22Rv1 (cell line): Measurements from ENCODE around the gene KIR2DL3.

Source experiments
- CTCF ChIP-seq: fragments of 450-650 bp; IDR thresholded peaks from 2 replicates; pipeline ENCODE4 v1.5.1; 2017; ENCODE audit warnings: mild to moderate bottlenecking
- ZFX ChIP-seq: fragments of 450-650 bp; IDR thresholded peaks from 2 replicates; pipeline ENCODE4 v1.6.1; 2017; ENCODE audit warnings: antibody characterized with exemption, borderline replicate concordance

- TF ChIP-seq CTCF = no peak
- no peak for TF ChIP-seq ZFX
Observed at GRCh38 chr19:54739587-54740497, 1.5 kb downstream of the KIR2DL3 start.
